GM12878 (cell line): ENCODE data around the gene SCN5A. TPM values are rescaled to one million over a fixed set of nuclear protein-coding genes. Genes with fewer than 3 reads are reported as not detected.

Experiments
- ATAC-seq: fragments of 200-7000 bp; cut with Tn5 transposase; 3 replicates; pipeline ENCODE4 v1.9.1; 2020; ENCODE audit warnings: mild to moderate bottlenecking, moderate library complexity
- BruUV-seq: library from RNA; stranded (reverse); fragments of 400-500 nt; replicated peaks from 2 replicates; lab custom pipeline; 2021; lab: Mats Ljungman, UMichigan
- CTCF ChIA-PET: fragments of 300-600 bp; sonication (Branson Sonifier 250); formaldehyde crosslinking; extraction: SDS; loops from one replicate; lab custom pipeline; 2021; ENCODE audit warnings: inconsistent platforms; lab: Yijun Ruan, JAX
- POLR2A ChIA-PET: fragments of 350-600 bp; formaldehyde crosslinking; extraction: SDS; loops from one replicate; lab custom pipeline; 2021; ENCODE audit warnings: inconsistent platforms; lab: Charles Lee
- RAD21 ChIA-PET: fragments of 300-600 bp; sonication (Branson Sonifier 250); formaldehyde crosslinking; loops from one replicate; lab custom pipeline; 2023; ENCODE audit warnings: antibody characterized with exemption; ENCODE audit not compliant: unreplicated experiment; lab: Charles Lee
- SMC1A ChIA-PET: fragments of 300-600 bp; sonication (Branson Sonifier 250); formaldehyde crosslinking; loops from one replicate; lab custom pipeline; 2023; ENCODE audit not compliant: unreplicated experiment, uncharacterized antibody; lab: Charles Lee
- DNase-seq: peaks from one replicate; pipeline ENCODE4 v3.0.0-alpha.2; 2011; ENCODE audit warnings: low read depth, low spot score
- FAIRE-seq: peaks from 3 replicates; lab custom pipeline; 2011; peaks lifted over from hg19 to GRCh38; lab: Jason Lieb, UNC
- H2AFZ ChIP-seq: 2 replicates; pipeline ENCODE4 v1.6.0; 2011; ENCODE audit warnings: low read depth, low read length, control low read depth; ENCODE audit not compliant: control insufficient read depth
- H3K27ac ChIP-seq: 2 replicates; pipeline ENCODE4 v1.5.1; 2011; ENCODE audit warnings: control low read depth; ENCODE audit not compliant: control insufficient read depth, insufficient read depth
- H3K27me3 ChIP-seq, 2 experiments: replicated peaks in 1 of 2; 2 replicates each; pipeline versions ENCODE4 v1.6.0 to v1.6.1; 2011; ENCODE audit warnings: low read length in 1 of 2; ENCODE audit not compliant: control insufficient read depth in 2 of 2, insufficient read depth in 2 of 2
- H3K36me3 ChIP-seq, 2 experiments: 2 replicates each; pipeline ENCODE4 v1.5.1; 2011; ENCODE audit warnings: low read length in 1 of 2; ENCODE audit not compliant: control insufficient read depth in 2 of 2, insufficient read depth in 2 of 2
- H3K4me1 ChIP-seq: 2 replicates; pipeline ENCODE4 v1.6.1; 2011; ENCODE audit warnings: mild to moderate bottlenecking, low read length, moderate library complexity, mixed read lengths; ENCODE audit not compliant: control insufficient read depth, insufficient read depth
- H3K4me2 ChIP-seq: 2 replicates; pipeline ENCODE4 v1.6.0; 2011; ENCODE audit warnings: control low read depth; ENCODE audit not compliant: control insufficient read depth, insufficient read depth
- H3K4me3 ChIP-seq: fragments of 200-600 bp; sonication (generic); 2 replicates; pipeline ENCODE4 v1.5.1; 2016
- H3K79me2 ChIP-seq: 2 replicates; pipeline ENCODE4 v1.6.0; 2011; ENCODE audit warnings: low read length; ENCODE audit not compliant: control insufficient read depth, insufficient read depth
- H3K9ac ChIP-seq: 2 replicates; pipeline ENCODE4 v1.8.0; 2011; ENCODE audit warnings: low read length, control low read depth, mixed read lengths; ENCODE audit not compliant: control insufficient read depth, insufficient read depth
- H3K9me3 ChIP-seq: replicated peaks from 3 replicates; pipeline ENCODE4 v1.5.1; 2011; ENCODE audit warnings: mild to moderate bottlenecking, low read length; ENCODE audit not compliant: control insufficient read depth, insufficient read depth
- H4K20me1 ChIP-seq: 2 replicates; pipeline ENCODE4 v1.6.0; 2011; ENCODE audit not compliant: control insufficient read depth, insufficient read depth
- ASH2L ChIP-seq: fragments of 300-600, 200-600 bp; sonication (generic); IDR thresholded peaks from 2 replicates; pipeline ENCODE4 v1.6.1; 2017; ENCODE audit warnings: low read depth, mild to moderate bottlenecking, borderline replicate concordance
- BACH1 ChIP-seq: fragments of 450-650 bp; IDR thresholded peaks from 2 replicates; pipeline ENCODE4 v1.6.1; 2017; ENCODE audit warnings: mild to moderate bottlenecking, borderline replicate concordance
- CBX5 ChIP-seq: sonication (generic); IDR thresholded peaks from 2 replicates; pipeline ENCODE4 v1.6.1; 2016; ENCODE audit warnings: low read depth, moderate library complexity, mild to moderate bottlenecking, inconsistent platforms
- CEBPB ChIP-seq, 2 experiments: fragments of 150-350 bp in 1 of 2; IDR thresholded peaks; 2 replicates each; pipeline ENCODE4 v1.6.1; 2012 to 2014; ENCODE audit warnings: low read depth in 2 of 2, low read length in 2 of 2, borderline replicate concordance in 1 of 2, inconsistent platforms in 1 of 2
- CREB1 ChIP-seq: IDR thresholded peaks from 2 replicates; pipeline ENCODE4 v1.6.1; 2012; ENCODE audit warnings: low read depth, mild to moderate bottlenecking, inconsistent platforms
- ESRRA ChIP-seq: IDR thresholded peaks from 2 replicates; pipeline ENCODE4 v1.6.1; 2012; ENCODE audit warnings: mild to moderate bottlenecking, low read length, improper control_type of control experiment
- FOS ChIP-seq: IDR thresholded peaks from 3 replicates; pipeline ENCODE4 v1.6.1; 2011; ENCODE audit warnings: borderline replicate concordance; ENCODE audit not compliant: insufficient read length; ENCODE audit errors: extremely low read depth
- HDAC6 ChIP-seq: fragments of 200-600 bp; sonication (generic); IDR thresholded peaks from one replicate; pipeline ENCODE4 v1.8.0; 2017; ENCODE audit warnings: antibody characterized with exemption; ENCODE audit not compliant: unreplicated experiment
- IRF4 ChIP-seq: IDR thresholded peaks from 2 replicates; pipeline ENCODE4 v1.6.1; 2011; ENCODE audit warnings: low read depth, low read length
- JUND ChIP-seq: IDR thresholded peaks from 2 replicates; pipeline ENCODE4 v1.6.1; 2012; ENCODE audit warnings: low read depth, mild to moderate bottlenecking, low read length, improper control_type of control experiment, moderate library complexity
- KAT2A ChIP-seq: conservative IDR thresholded peaks from 2 replicates; pipeline ENCODE4 v1.6.1; 2011; ENCODE audit warnings: low read depth, low read length; ENCODE audit not compliant: control insufficient read depth
- MEF2A ChIP-seq: IDR thresholded peaks from 2 replicates; pipeline ENCODE4 v1.6.1; 2011; ENCODE audit warnings: low read depth, mild to moderate bottlenecking, low read length, moderate library complexity; ENCODE audit not compliant: insufficient read depth
- PAX5 ChIP-seq: IDR thresholded peaks from 2 replicates; pipeline ENCODE4 v1.6.1; 2011; ENCODE audit warnings: low read depth, low read length, borderline replicate concordance
- SMAD5 ChIP-seq: IDR thresholded peaks from 2 replicates; pipeline ENCODE4 v1.6.1; 2016; ENCODE audit warnings: antibody characterized with exemption, low read depth
- TCF3 ChIP-seq: IDR thresholded peaks from 2 replicates; pipeline ENCODE4 v1.6.1; 2012; ENCODE audit warnings: low read depth, mild to moderate bottlenecking, low read length, borderline replicate concordance; ENCODE audit not compliant: insufficient read depth
- WGBS: methylation state at CpG from one replicate; pipeline ENCODE4 v1.1.6; 2016; ENCODE audit warnings: low lambda C conversion rate; ENCODE audit not compliant: insufficient replicate concordance, insufficient coverage; ENCODE audit errors: missing lambda C conversion rate; 5-methylcytosine and 5-hydroxymethylcytosine counted together
- in situ Hi-C: fragments of 300-500 bp; cut with MboI; formaldehyde crosslinking; loops from 9 replicates; pipeline ENCODE4 v1.14.3; 2018; ENCODE audit warnings: mixed read lengths
- intact Hi-C: fragments of 100-400 bp; cut with micrococcal nuclease; formaldehyde crosslinking; loops from one replicate; pipeline ENCODE4 v1.14.2; 2022; ENCODE audit not compliant: unreplicated experiment
- polyA plus RNA-seq, 11 experiments: library from polyadenylated mRNA; depleted of rRNA in 4 of 11; unstranded in 6 of 11; stranded (reverse) in 5 of 11; fragments of >200 nt; fragmentation: Nextera tagmentation in 4 of 11; fragmentation: Illumina TruSeq in 1 of 11; extraction: Ambion mirVana in 4 of 11; extraction: Trizol in 1 of 11; gene quantifications; 1 replicate in 1 of 11; 2 replicates in 10 of 11; pipeline versions ENCODE4 v1.2.1 to v1.2.3, GENCODE V29; 2011 to 2016; ENCODE audit warnings: inconsistent platforms in 2 of 11, missing spikeins in 2 of 11, low read depth in 1 of 11
- total RNA-seq, 4 experiments: library from RNA; depleted of rRNA in 3 of 4; stranded (reverse); fragments of >200 nt in 3 of 4; fragmentation: Illumina TruSeq in 1 of 4; extraction: Trizol in 1 of 4; gene quantifications; 2 replicates each; pipeline versions ENCODE4 v1.2.1 to v1.2.3, GENCODE V29; 2013 to 2021
- TF ChIP-seq, protein P1 (sequence below): fragments of 450-650 bp; IDR thresholded peaks from 2 replicates; pipeline ENCODE4 v1.6.1; 2017; ENCODE audit warnings: low read depth, mild to moderate bottlenecking, moderate library complexity
- TF ChIP-seq, protein P2 (sequence below): fragments of 450-650 bp; IDR thresholded peaks from 2 replicates; pipeline ENCODE4 v1.6.1; 2017; ENCODE audit warnings: mild to moderate bottlenecking, moderate library complexity

The SCN5A gene
- total and polyA plus RNA-seq, 10 of the 15 experiments (the other 5 are each of a cell fraction or from before 2014, with no cell fraction given): not detected

DNA sequence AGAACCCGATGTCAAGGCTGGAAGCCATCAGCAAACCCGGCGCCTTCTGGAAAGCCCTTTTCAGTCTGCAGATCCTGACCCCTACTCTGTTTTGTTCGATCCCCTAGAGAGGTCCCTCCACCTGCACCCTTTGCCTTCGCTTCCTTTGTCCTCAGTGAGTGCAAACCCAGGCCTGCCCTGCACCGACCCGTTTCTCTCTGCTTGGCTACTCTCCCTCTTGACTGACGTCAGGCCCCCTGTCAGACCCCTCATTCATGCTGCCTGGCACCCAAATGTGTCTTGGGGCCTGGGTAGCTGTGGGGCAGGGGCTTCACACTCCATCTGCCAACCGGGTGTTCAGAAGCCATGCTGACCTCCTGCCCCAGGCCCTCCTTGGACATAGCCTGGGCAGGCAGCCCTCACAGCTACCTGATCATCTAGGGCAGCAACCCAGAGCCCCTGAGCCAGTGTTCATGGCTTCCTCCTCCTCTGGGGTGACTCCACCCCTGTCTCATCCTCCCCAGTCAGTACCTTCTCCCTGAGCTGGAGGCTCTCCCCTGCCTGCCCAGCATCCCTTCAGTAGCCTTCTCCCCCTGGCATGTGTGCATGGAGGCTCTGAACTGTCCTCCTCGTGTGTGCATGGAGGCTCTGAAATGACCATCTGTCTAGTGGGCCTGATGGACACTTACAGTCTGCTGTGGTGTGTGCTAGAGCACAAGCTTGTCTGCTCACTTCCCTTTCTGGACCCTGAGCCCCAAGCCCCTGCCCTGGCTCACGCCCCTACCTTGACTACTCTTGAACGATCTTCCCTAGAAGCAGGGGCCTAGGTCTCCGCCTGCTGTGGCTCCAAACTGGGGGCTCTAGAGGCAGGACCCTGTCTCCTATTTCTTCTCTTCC is 83.9 kb downstream of the SCN5A start:
- no peaks in the 10 kb centered on the region for H3K36me3 ChIP-seq
- H2AFZ ChIP-seq: no peak overlapping the region
- SMC1A ChIA-PET: no interaction called here
- CTCF ChIA-PET: no interaction called here
- H3K4me1 ChIP-seq: no peaks in the 10 kb centered on the region
- no peak for FAIRE-seq
- H3K79me2 ChIP-seq: no peaks in the 10 kb centered on the region
- H3K9ac ChIP-seq: no peak overlapping the region
- no peaks in the 10 kb centered on the region for H3K9me3 ChIP-seq
- H3K4me3 ChIP-seq: no peak overlapping the region
- POLR2A ChIA-PET: no interaction called here
- 27% methylated on average over 12 of the region's 13 CpGs for WGBS
- BruUV-seq: no TSS peak
- no peaks in the 10 kb centered on the region for H4K20me1 ChIP-seq
- ATAC-seq: no peak
- no peak overlapping the region for H3K27ac ChIP-seq
- no peak for DNase-seq
- RAD21 ChIA-PET: no interaction called here
- H3K4me2 ChIP-seq: no peak overlapping the region
- intact Hi-C loops (no loop called here), in situ Hi-C loops (no loop called here)
- H3K27me3 ChIP-seq: no peaks in the 10 kb centered on the region
- TF ChIP-seq, protein P1, sequence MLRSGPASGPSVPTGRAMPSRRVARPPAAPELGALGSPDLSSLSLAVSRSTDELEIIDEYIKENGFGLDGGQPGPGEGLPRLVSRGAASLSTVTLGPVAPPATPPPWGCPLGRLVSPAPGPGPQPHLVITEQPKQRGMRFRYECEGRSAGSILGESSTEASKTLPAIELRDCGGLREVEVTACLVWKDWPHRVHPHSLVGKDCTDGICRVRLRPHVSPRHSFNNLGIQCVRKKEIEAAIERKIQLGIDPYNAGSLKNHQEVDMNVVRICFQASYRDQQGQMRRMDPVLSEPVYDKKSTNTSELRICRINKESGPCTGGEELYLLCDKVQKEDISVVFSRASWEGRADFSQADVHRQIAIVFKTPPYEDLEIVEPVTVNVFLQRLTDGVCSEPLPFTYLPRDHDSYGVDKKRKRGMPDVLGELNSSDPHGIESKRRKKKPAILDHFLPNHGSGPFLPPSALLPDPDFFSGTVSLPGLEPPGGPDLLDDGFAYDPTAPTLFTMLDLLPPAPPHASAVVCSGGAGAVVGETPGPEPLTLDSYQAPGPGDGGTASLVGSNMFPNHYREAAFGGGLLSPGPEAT: no peak
- TF ChIP-seq IRF4 (no peak), TCF3 (no peak), CEBPB (IDR thresholded peaks at IDR 0.05; ENCODE audit: borderline replicate concordance in 1 of 2, low read depth in 2 of 2, low read length in 2 of 2) (no peak), JUND (no peak), PAX5 (no peak), KAT2A (no peak), CBX5 (no peak), BACH1 (no peak), MEF2A (no peak), CREB1 (no peak), ASH2L (no peak), ESRRA (no peak), FOS (no peak), HDAC6 (no peak), SMAD5 (no peak)
- TF ChIP-seq, protein P2, sequence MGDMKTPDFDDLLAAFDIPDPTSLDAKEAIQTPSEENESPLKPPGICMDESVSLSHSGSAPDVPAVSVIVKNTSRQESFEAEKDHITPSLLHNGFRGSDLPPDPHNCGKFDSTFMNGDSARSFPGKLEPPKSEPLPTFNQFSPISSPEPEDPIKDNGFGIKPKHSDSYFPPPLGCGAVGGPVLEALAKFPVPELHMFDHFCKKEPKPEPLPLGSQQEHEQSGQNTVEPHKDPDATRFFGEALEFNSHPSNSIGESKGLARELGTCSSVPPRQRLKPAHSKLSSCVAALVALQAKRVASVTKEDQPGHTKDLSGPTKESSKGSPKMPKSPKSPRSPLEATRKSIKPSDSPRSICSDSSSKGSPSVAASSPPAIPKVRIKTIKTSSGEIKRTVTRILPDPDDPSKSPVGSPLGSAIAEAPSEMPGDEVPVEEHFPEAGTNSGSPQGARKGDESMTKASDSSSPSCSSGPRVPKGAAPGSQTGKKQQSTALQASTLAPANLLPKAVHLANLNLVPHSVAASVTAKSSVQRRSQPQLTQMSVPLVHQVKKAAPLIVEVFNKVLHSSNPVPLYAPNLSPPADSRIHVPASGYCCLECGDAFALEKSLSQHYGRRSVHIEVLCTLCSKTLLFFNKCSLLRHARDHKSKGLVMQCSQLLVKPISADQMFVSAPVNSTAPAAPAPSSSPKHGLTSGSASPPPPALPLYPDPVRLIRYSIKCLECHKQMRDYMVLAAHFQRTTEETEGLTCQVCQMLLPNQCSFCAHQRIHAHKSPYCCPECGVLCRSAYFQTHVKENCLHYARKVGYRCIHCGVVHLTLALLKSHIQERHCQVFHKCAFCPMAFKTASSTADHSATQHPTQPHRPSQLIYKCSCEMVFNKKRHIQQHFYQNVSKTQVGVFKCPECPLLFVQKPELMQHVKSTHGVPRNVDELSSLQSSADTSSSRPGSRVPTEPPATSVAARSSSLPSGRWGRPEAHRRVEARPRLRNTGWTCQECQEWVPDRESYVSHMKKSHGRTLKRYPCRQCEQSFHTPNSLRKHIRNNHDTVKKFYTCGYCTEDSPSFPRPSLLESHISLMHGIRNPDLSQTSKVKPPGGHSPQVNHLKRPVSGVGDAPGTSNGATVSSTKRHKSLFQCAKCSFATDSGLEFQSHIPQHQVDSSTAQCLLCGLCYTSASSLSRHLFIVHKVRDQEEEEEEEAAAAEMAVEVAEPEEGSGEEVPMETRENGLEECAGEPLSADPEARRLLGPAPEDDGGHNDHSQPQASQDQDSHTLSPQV: no peak
